ENCODE data around the gene KLK8.

Gene KLK8

DNA sequence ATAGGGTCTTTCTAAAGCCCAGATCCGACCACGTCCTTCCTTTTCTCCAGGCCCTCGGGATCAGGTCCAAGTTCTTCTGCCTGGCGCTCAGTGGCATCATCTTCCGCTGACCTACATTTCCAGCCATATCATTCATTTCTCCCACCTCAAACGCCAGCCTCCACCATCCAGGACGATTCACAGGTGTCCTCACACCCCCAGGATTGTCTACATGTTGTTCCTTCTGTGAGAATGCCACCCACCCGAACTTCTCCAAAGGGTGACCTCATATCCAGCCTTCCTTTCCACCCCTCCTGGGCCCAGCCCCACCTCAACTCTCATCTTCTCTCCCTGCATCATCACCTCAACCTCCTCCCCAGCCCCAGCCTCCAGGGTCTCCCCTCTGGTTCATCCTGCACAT is 43.8 kb downstream of the KLK8 start:
- no peak overlapping the region for H3K4me3 ChIP-seq (ENCODE audit: low read depth, low read length)

DNA sequence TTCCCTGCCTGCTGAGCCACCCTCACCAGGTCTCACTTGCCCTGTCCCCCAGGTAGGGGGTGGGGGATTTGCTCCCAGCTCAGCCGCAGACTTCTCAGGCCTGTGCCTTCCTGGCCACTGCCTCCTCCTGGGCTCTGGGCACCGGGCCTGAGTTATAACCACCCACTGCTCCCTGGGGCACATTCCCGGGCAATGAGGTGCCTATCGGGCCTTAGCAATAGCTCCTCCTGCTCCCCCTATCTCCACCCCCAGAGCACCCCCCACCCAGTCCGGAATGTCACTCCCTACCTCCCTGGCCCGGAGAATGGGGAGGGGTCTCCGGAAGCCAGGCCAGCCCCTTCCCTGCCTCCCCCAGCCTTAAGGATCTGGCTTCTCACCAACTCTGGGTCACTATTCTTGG is 48.5 kb downstream of the KLK8 start, which contains the start of gene KLK5:
Gene KLK5, minus strand, starts transcription at position 129 of the 400 bp plus-strand sequence. CDS start 381 bp downstream, outside the sequence.
- H3K4me3 ChIP-seq (ENCODE audit: low read depth, low read length): no peak within 1 kb of the TSS

DNA sequence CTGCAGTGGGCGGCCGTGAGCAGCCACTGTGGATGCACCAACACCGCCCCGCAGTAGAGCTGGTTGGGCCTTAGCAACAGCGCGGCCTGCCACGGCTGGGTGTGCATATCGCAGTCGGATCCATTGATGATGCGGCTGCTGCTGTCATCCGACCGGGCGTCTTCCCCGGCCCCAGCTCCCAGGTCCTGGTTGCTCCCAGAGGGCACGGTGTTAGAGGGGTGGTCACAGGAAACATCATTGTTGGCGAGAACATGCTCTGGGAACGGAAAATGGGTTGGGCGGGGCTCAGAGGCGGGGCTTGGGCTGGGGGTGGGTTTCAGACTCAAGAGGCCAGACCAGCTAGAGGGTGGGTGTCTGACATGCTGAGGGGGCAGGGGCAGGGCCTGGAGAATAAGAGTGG is 51.5 kb downstream of the KLK8 start:
- no peak overlapping the region for H3K4me3 ChIP-seq (ENCODE audit: low read depth, low read length)

DNA sequence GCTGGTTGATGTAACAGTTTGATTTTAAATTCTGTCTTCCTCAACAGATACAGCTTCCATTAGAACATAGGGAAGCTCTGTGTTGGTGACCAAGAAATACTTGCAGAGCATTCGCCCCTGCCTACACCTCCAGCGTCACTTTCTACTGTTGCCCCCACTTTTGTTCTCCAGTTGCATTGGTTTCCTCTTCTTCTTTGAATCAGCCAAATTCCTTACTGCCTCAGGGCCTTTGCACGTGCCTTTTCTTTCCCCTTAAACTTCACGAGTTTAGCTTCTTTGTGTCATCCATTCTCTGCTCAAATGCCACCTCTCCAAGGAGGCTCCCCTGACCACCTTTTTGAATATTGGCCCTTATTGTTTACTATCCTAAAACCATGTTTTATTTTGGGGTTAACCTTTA is 54.3 kb downstream of the KLK8 start:
- H3K4me3 ChIP-seq (ENCODE audit: low read depth, low read length): no peak overlapping the region

Measured in iPS-11a (cell line).